Urinary bladder (tissue), 4 donors: Measurements from ENCODE around the gene ZNF467. TPM values are rescaled to one million over a fixed set of nuclear protein-coding genes. Genes with fewer than 3 reads are reported as not detected.

ENCODE experiments used
- DNase-seq: peaks from one replicate; pipeline ENCODE4 v3.0.0-alpha.2; 2015; ENCODE audit errors: extremely low spot score
- H3K27ac ChIP-seq: one replicate; pipeline ENCODE4 v1.5.1; 2013; ENCODE audit warnings: low read depth, mild to moderate bottlenecking, moderate library complexity
- H3K36me3 ChIP-seq: one replicate; pipeline ENCODE4 v1.6.1; 2013; ENCODE audit warnings: mild to moderate bottlenecking, moderate library complexity; ENCODE audit not compliant: insufficient read depth
- H3K4me1 ChIP-seq: one replicate; pipeline ENCODE4 v1.6.1; 2013; ENCODE audit warnings: mild to moderate bottlenecking, moderate library complexity; ENCODE audit not compliant: insufficient read depth
- H3K4me3 ChIP-seq: one replicate; pipeline ENCODE4 v1.5.1; 2013; ENCODE audit warnings: low read depth, low read length
- WGBS: extraction: QIAGEN DNeasy Blood & Tissue Kit; methylation state at CpG from one replicate; pipeline ENCODE4 v1.1.7; 2013; 5-methylcytosine and 5-hydroxymethylcytosine counted together
- polyA plus RNA-seq: library from polyadenylated mRNA; stranded (reverse); fragments of 200-250 nt; gene quantifications from one replicate; pipeline ENCODE4 v1.2.3, GENCODE V29; 2013
- total RNA-seq: library from RNA; depleted of rRNA; stranded (reverse); fragments of >200 nt; gene quantifications from one replicate; pipeline ENCODE4 v1.2.3, GENCODE V29; 2014
- donor health status: healthy with polysubstance abuse.
- donor health status: healthy.

Gene ZNF467
- total and polyA plus RNA-seq, 2 donors, result 2.1 to 9.5 TPM

DNA sequence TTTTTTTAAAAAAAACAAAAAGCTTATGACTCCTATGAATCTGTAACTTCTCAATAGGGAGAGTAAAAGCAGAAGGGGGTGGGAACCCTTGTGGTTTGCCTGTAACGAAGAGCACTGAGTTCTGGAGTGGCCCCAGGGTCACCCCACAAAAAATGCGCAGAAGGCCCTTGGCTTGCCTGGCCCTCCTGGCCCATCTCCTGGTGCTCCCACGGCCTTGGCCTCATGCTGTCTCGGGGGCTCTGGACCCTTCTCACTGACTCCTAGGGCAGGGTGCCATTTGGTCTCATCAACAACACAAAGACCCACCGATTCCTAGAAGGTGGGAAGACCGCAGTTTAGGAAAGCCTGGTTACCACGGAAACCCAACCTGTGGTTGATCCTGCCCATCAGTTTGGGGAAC, 40.8 kb downstream of the ZNF467 start:
- 84% methylated on average over 7 of the region's 7 CpGs for WGBS
- Histone ChIP-seq H3K4me1 (no peaks in the 10 kb centered on the region), H3K27ac (no peak overlapping the region), H3K4me3 (no peak overlapping the region), H3K36me3 (no peaks in the 10 kb centered on the region)
- DNase-seq, result no peak

GRCh38 chr7:149732111-149732561, 41.3 kb downstream of the ZNF467 start:
- Histone ChIP-seq H3K27ac (no peak overlapping the region), H3K36me3 (no peaks in the 10 kb centered on the region), H3K4me1 (no peaks in the 10 kb centered on the region), H3K4me3 (no peak overlapping the region)
- DNase-seq, result no peak
- WGBS, result 91% methylated on average over 10 of the region's 10 CpGs

GRCh38 chr7:149731207-149731955, 42.0 kb downstream of the ZNF467 start:
- no peak for DNase-seq
- no peaks in the 10 kb centered on the region for H3K4me1 ChIP-seq
- H3K36me3 ChIP-seq, result no peaks in the 10 kb centered on the region
- H3K4me3 ChIP-seq, result no peak overlapping the region
- WGBS, result 94% methylated on average over 14 of the region's 14 CpGs
- no peak overlapping the region for H3K27ac ChIP-seq

DNA sequence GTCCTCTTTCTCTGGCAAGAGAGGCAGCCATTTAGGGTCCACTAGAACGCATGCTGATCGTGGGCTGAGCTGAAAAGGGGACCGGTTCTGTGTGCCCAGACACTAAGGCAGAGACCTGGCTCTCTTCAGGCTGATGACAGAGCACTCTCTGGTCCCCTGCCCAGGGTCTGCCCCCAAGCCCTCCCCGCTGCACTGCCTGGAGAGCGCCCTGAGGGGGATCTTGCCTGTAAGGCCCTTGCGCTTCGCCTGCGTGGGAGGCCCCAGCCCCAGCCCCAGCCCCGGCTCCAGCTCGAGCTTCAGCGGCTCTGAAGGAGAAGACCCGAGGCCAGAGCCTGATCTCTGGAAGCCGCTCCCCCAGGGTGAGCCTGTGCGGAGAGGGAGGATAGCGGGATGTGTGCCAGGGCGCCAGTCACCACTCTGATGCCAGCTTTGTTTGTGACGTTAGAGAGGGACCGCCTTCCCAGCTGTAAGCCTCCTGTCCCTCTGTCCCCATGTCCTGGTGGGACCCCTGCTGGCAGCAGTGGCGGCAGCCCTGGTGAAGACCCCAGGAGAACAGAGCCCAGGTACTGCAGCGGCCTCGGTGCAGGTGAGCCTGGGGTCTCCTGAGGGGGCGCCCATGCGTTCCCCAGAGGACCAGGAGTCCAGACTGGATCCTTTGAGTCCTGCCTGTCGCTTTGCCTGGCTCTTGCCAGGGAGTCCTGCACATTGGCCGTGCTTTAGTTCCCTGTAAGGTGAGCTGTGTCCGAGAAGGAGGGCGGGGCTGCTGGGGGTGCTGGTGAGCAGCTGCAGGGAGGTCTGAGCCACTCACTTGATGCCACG, 43.2 kb downstream of the ZNF467 start:
- no peaks in the 10 kb centered on the region for H3K36me3 ChIP-seq
- no peak overlapping the region for H3K27ac ChIP-seq
- no peak for DNase-seq
- no peaks in the 10 kb centered on the region for H3K4me1 ChIP-seq
- H3K4me3 ChIP-seq, result no peak overlapping the region
- 90% methylated on average over 28 of the region's 28 CpGs for WGBS

- Histone ChIP-seq H3K4me1 (no peaks in the 10 kb centered on the region), H3K27ac (no peak overlapping the region), H3K36me3 (no peaks in the 10 kb centered on the region), H3K4me3 (no peak overlapping the region)
- no peak for DNase-seq
- 70% methylated on average over 5 of the region's 5 CpGs for WGBS
Observed at GRCh38 chr7:149729586-149729982, 43.8 kb downstream of the ZNF467 start.

DNA sequence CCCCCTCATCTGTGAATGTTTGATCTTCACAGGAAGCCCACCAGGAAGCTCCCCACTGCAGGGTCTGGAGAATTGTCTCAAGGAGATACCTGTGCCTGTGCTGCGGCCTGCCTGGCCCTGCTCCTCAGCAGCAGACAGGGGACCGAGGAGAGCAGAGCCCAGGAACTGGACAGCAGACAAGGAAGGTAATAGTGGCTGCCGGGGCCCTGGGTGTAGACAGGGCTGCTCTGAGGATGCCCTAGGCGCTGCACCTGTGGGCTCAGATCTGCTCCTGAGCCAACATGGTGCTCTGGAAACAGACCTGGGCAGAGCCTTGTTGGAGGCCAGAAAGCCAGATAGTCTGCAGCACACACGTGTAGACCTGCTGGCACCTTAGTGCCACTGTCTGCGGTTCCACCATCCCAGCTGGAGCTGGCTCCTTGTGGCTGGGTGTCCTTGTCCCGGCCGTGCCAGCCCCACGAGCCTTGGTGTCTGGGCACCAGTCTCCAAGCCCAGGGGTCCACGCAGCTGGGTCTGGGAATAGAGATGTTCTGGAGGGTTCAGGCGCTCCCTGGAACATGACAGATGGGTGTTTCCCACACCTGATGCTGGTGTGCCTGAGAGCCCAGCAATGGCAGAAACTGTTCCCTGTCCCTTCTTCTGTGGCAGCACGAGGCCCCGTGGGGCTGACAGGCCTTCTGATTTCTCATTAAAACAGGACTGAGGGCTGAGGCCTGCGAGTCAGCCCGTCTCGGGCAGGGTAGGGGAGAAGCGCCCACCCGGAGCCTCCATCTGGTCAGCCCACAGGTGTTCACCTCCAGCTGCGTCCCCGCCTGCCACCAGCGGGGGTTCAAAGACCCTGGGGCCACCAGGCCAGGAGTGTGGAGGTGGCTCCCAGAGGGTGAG, 44.7 kb downstream of the ZNF467 start:
- 89% methylated on average over 21 of the region's 21 CpGs for WGBS
- H3K4me1 ChIP-seq, result no peaks in the 10 kb centered on the region
- peaks cover 2% of the 10 kb centered on the region for H3K36me3 ChIP-seq
- no peak for DNase-seq
- no peak overlapping the region for H3K4me3 ChIP-seq
- H3K27ac ChIP-seq, result no peak overlapping the region

GRCh38 chr7:149727899-149728476, 45.4 kb downstream of the ZNF467 start:
- Histone ChIP-seq H3K36me3 (peaks cover 6% of the 10 kb centered on the region), H3K4me3 (no peak overlapping the region), H3K27ac (no peak overlapping the region), H3K4me1 (no peaks in the 10 kb centered on the region)
- no peak for DNase-seq
- WGBS, result 81% methylated on average over 12 of the region's 12 CpGs

DNA sequence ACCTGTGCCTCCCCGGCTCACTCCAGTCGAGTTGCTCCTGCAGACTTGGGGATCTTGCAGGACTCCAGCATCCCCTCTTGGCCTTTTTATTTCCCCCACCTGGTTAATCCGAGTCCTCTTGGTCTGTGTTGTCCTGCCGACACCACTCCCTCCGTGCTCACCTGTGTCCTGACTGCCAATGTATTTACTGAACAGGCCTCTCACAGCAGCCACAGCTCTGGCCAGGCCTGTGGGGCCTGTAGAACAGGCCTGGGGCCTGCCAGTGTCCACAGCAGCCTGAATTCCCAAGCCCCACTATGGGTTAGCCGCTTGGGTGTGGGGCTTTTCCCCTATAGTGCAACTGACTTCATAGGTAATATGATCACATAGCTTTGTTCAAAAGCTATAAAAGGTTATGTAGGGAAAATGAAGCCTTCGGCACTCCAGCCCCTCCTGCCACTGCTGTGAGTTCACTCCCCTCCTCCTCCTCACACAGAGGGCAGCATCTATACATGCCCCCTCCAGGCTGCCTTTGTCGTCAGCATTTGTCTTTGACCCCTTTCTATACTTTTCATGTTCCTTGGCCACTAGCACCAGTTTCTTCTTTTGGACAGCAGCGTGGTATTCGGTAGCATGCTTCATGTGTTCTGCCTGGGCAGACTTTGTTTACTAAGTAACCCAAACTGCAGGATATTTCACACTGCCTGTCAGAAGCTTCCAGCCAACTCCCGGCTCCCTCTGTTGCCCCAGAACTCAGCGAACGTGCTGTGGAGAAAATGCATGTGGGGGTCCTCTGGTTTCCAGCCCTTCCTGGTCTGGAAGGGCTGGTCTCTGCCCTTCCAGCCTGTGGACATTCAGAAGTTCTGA, 46.1 kb downstream of the ZNF467 start:
- no peak overlapping the region for H3K27ac ChIP-seq
- H3K4me1 ChIP-seq, result no peaks in the 10 kb centered on the region
- 80% methylated on average over 13 of the region's 13 CpGs for WGBS
- no peak for DNase-seq
- peaks cover 6% of the 10 kb centered on the region for H3K36me3 ChIP-seq
- H3K4me3 ChIP-seq, result no peak overlapping the region

DNA sequence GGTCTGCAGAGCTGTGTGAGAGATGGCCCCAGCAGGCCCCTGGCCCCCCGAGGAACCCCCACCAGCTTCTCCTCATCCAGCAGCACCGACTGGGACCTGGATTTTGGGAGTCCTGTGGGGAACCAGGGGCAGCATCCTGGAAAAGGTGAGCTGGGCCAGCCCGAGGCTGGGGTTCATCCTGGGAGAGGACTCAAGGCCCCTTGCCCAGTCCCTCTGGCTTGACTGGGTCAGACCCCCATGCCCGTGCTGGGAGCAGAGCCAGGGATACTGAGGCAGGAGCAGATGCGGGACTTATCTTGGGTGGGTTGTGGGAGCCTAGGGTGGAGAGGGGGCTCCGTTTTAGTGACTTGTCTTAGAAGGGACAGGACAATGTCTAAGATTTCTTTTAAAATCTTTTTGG, 47.5 kb downstream of the ZNF467 start:
- 90% methylated on average over 6 of the region's 6 CpGs for WGBS
- Histone ChIP-seq H3K36me3 (peaks cover 8% of the 10 kb centered on the region), H3K4me3 (no peak overlapping the region), H3K4me1 (no peaks in the 10 kb centered on the region), H3K27ac (no peak overlapping the region)
- no peak for DNase-seq

- H3K4me3 ChIP-seq, result no peak overlapping the region
- H3K4me1 ChIP-seq, result no peaks in the 10 kb centered on the region
- WGBS, result 92% methylated on average over 12 of the region's 12 CpGs
- H3K36me3 ChIP-seq, result peaks cover 8% of the 10 kb centered on the region
- no peak overlapping the region for H3K27ac ChIP-seq
- no peak for DNase-seq
Observed at GRCh38 chr7:149725426-149725821, 48.0 kb downstream of the ZNF467 start.

- Histone ChIP-seq H3K36me3 (peaks cover 8% of the 10 kb centered on the region), H3K27ac (no peak overlapping the region), H3K4me1 (no peaks in the 10 kb centered on the region), H3K4me3 (no peak overlapping the region)
- WGBS, result 89% methylated on average over 12 of the region's 12 CpGs
- DNase-seq, result no peak
Observed at GRCh38 chr7:149724661-149725425, 48.5 kb downstream of the ZNF467 start.
